Caco-2 (cell line): ENCODE measurements around the gene SIL1. TPM values are rescaled to one million over a fixed set of nuclear protein-coding genes. Genes with fewer than 3 reads are reported as not detected.
"Not testable (repeated sequence)": the region's sequence is repeated elsewhere in the genome, so short reads cannot be mapped to it uniquely, and the experiment has no call there.

Experiments used
- BruUV-seq: library from RNA; stranded (reverse); fragments of 400-500 nt; replicated peaks from 2 replicates; lab custom pipeline; 2021; lab: Mats Ljungman, UMichigan
- CTCF ChIA-PET: fragments of 300-600 bp; sonication (Branson Sonifier 250); formaldehyde crosslinking; loops from one replicate; lab custom pipeline; 2022; ENCODE audit warnings: antibody characterized with exemption; lab: Charles Lee
- POLR2A ChIA-PET: fragments of 300-600 bp; sonication (Branson Sonifier 250); formaldehyde crosslinking; loops from one replicate; lab custom pipeline; 2022; ENCODE audit warnings: antibody characterized with exemption; lab: Charles Lee
- DNase-seq, 2 experiments: peaks; one replicate each; pipeline versions ENCODE4 v3.0.0 to v3.0.0-alpha.2; 2020 to 2022
- H3K27me3 ChIP-seq: replicated peaks from 2 replicates; pipeline ENCODE4 v1.6.0; 2011; ENCODE audit warnings: low read length; ENCODE audit not compliant: control insufficient read depth, insufficient read depth
- H3K36me3 ChIP-seq: 2 replicates; pipeline ENCODE4 v1.5.1; 2011; ENCODE audit warnings: low read length; ENCODE audit not compliant: control insufficient read depth, insufficient read depth
- H3K4me1 ChIP-seq: fragments of 250-450 bp; sonication (Bioruptor Pico); 2 replicates; pipeline ENCODE4 v1.5.1; 2020; ENCODE audit warnings: mild to moderate bottlenecking
- H3K4me3 ChIP-seq: 2 replicates; pipeline ENCODE4 v1.5.1; 2011; ENCODE audit warnings: low read depth, mild to moderate bottlenecking, control low read depth, low read length
- H3K9me3 ChIP-seq: fragments of 250-450 bp; sonication (Bioruptor Pico); 2 replicates; pipeline ENCODE4 v1.5.1; 2020; ENCODE audit warnings: mild to moderate bottlenecking, moderate library complexity
- H3K27ac Mint-ChIP-seq: one replicate; pipeline ENCODE4 v1.8.0; 2022; ENCODE audit warnings: mixed read lengths; ENCODE audit not compliant: unreplicated experiment
- H3K27me3 Mint-ChIP-seq: one replicate; pipeline ENCODE4 v1.8.0; 2022; ENCODE audit warnings: mixed read lengths; ENCODE audit not compliant: insufficient read depth, unreplicated experiment
- H3K36me3 Mint-ChIP-seq: one replicate; pipeline ENCODE4 v1.8.0; 2022; ENCODE audit warnings: mild to moderate bottlenecking, mixed read lengths; ENCODE audit not compliant: insufficient read depth, unreplicated experiment
- H3K4me1 Mint-ChIP-seq: one replicate; pipeline ENCODE4 v1.8.0; 2022; ENCODE audit warnings: low read depth, mixed read lengths; ENCODE audit not compliant: unreplicated experiment
- H3K4me3 Mint-ChIP-seq: one replicate; pipeline ENCODE4 v1.8.0; 2022; ENCODE audit warnings: mild to moderate bottlenecking, moderate library complexity, mixed read lengths; ENCODE audit not compliant: unreplicated experiment
- H3K9me3 Mint-ChIP-seq: one replicate; pipeline ENCODE4 v1.8.0; 2022; ENCODE audit warnings: mixed read lengths; ENCODE audit not compliant: unreplicated experiment
- intact Hi-C: fragments of 100-400 bp; cut with micrococcal nuclease; formaldehyde crosslinking; loops from one replicate; pipeline ENCODE4 v1.10.0; 2022; ENCODE audit not compliant: unreplicated experiment
- total RNA-seq: library from RNA; stranded (reverse); gene quantifications from 2 replicates; pipeline ENCODE4 v1.2.3, GENCODE V29; 2022
- TF ChIP-seq, protein P1 (sequence below), 2 experiments: fragments of 200-600 bp in 1 of 2; IDR thresholded peaks; 1 replicate in 1 of 2; 2 replicates in 1 of 2; pipeline versions ENCODE4 v1.5.1 to v1.8.0; 2011 to 2022; ENCODE audit warnings: antibody characterized with exemption in 1 of 2, control low read depth in 1 of 2, inconsistent platforms in 1 of 2, low read depth in 1 of 2, low read length in 1 of 2, mild to moderate bottlenecking in 1 of 2, moderate library complexity in 1 of 2; ENCODE audit not compliant: insufficient read depth in 1 of 2, severe bottlenecking in 1 of 2, unreplicated experiment in 1 of 2

The SIL1 gene
- total RNA-seq, 1 experiment from 2014 or later, result 29.7 TPM

- Histone ChIP-seq H3K4me3 (no peak overlapping the region), H3K36me3 (no peaks in the 10 kb centered on the region; the same call in none of the 2 replicates), H3K9me3 (no peaks in the 10 kb centered on the region), H3K27me3 (no peaks in the 10 kb centered on the region), H3K4me1 (peaks cover 12% of the 10 kb centered on the region)
- Mint-ChIP-seq H3K27ac (no peak overlapping the region), H3K27me3 (no peaks in the 10 kb centered on the region), H3K4me1 (no peaks in the 10 kb centered on the region), H3K9me3 (peaks cover 10% of the 10 kb centered on the region), H3K36me3 (peaks cover 5% of the 10 kb centered on the region), H3K4me3 (no peak overlapping the region)
- TF ChIP-seq, protein P1, sequence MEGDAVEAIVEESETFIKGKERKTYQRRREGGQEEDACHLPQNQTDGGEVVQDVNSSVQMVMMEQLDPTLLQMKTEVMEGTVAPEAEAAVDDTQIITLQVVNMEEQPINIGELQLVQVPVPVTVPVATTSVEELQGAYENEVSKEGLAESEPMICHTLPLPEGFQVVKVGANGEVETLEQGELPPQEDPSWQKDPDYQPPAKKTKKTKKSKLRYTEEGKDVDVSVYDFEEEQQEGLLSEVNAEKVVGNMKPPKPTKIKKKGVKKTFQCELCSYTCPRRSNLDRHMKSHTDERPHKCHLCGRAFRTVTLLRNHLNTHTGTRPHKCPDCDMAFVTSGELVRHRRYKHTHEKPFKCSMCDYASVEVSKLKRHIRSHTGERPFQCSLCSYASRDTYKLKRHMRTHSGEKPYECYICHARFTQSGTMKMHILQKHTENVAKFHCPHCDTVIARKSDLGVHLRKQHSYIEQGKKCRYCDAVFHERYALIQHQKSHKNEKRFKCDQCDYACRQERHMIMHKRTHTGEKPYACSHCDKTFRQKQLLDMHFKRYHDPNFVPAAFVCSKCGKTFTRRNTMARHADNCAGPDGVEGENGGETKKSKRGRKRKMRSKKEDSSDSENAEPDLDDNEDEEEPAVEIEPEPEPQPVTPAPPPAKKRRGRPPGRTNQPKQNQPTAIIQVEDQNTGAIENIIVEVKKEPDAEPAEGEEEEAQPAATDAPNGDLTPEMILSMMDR (IDR thresholded peaks at IDR 0.05; ENCODE audit: insufficient read depth in 1 of 2, low read depth in 1 of 2, low read length in 1 of 2, severe bottlenecking in 1 of 2, unreplicated experiment in 1 of 2), result no peak
- intact Hi-C loops, result no loop called here
- POLR2A ChIA-PET, result no interaction called here
- BruUV-seq, result no TSS peak
- CTCF ChIA-PET, result interaction anchor here (0.6 kb wide), 1 partner anchor 643 kb away, joined by 3 read pairs; no protein-coding TSS in a partner anchor
- no peak for DNase-seq
Measured at GRCh38 chr5:139116100-139116655, 82.0 kb downstream of the SIL1 start.

DNA sequence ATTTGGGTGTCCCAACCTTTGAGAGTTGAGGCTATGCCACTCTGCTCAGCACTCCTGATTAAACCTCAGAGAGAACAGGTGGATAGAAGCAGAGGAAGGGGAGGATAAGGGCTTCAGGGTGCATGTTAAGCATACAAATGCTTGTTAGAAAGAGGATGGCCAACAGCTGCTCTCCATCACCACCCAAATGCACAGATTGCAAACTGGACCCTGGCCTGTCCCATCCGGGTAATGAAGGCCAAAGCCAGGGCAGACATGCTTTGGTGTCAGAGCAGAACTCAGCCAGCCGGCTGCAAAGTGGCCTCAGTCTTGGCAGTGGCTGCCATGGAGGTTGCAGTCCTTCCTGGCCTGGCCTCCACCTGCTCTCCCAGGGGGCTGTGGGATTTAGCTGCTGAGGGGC lies 84.3 kb downstream of the SIL1 start:
- H3K9me3 Mint-ChIP-seq, result peaks cover 10% of the 10 kb centered on the region
- intact Hi-C loops, result no loop called here
- TF ChIP-seq, protein P1 (IDR thresholded peaks at IDR 0.05; ENCODE audit: insufficient read depth in 1 of 2, low read depth in 1 of 2, low read length in 1 of 2, severe bottlenecking in 1 of 2, unreplicated experiment in 1 of 2), result no peak
- Histone ChIP-seq H3K27me3 (no peaks in the 10 kb centered on the region), H3K36me3 (no peaks in the 10 kb centered on the region; the same call in 1 of the 2 replicates), H3K4me1 (peaks cover 12% of the 10 kb centered on the region), H3K4me3 (no peak overlapping the region), H3K9me3 (no peaks in the 10 kb centered on the region)
- DNase-seq, result no peak
- H3K36me3 Mint-ChIP-seq, result no peaks in the 10 kb centered on the region
- H3K4me3 Mint-ChIP-seq, result no peak overlapping the region
- ChIA-PET POLR2A (no interaction called here), CTCF (no interaction called here)
- no peak overlapping the region for H3K27ac Mint-ChIP-seq
- H3K4me1 Mint-ChIP-seq, result no peaks in the 10 kb centered on the region
- no peaks in the 10 kb centered on the region for H3K27me3 Mint-ChIP-seq
- no TSS peak for BruUV-seq

- H3K4me3 ChIP-seq, intact Hi-C loops, POLR2A ChIA-PET, H3K27me3 Mint-ChIP-seq, H3K4me1 ChIP-seq, BruUV-seq, H3K4me1 Mint-ChIP-seq, H3K9me3 ChIP-seq, DNase-seq, H3K27ac Mint-ChIP-seq, CTCF ChIA-PET, H3K4me3 Mint-ChIP-seq, H3K27me3 ChIP-seq, H3K9me3 Mint-ChIP-seq, H3K36me3 ChIP-seq, H3K36me3 Mint-ChIP-seq: not testable (repeated sequence)
Measured at GRCh38 chr5:139112362-139112761, 85.8 kb downstream of the SIL1 start.
